ENCODE results near the gene ZNF804B. TPM values are rescaled to one million over a fixed set of nuclear protein-coding genes. Genes with fewer than 3 reads are reported as not detected.

The ZNF804B gene
- total and polyA plus RNA-seq, 2 of the 4 experiments (the other 2 are of a cell fraction), result not detected

- no peak overlapping the region for H2BK5ac ChIP-seq (ENCODE audit: low read depth, low read length, poor library complexity, severe bottlenecking)
- no peaks in the 10 kb centered on the region; the same call in 1 of the 2 replicates for H3K9me3 ChIP-seq (ENCODE audit: control insufficient read depth, insufficient read depth, low read length)
- H4K20me1 ChIP-seq (ENCODE audit: insufficient read depth, low read length), result no peaks in the 10 kb centered on the region
- no peak overlapping the region for H3K23ac ChIP-seq (ENCODE audit: low read depth, low read length)
- intact Hi-C loops (cut with micrococcal nuclease) (no loop called here), in situ Hi-C loops (cut with MboI; ENCODE audit: low sequenced_read_pairs) (no loop called here), dilution Hi-C loops (cut with HindIII; ENCODE audit: low sequenced_read_pairs, unreplicated experiment) (no loop called here)
- H3K4me3 ChIP-seq (ENCODE audit: insufficient read depth, low read depth, low read length), result no peak overlapping the region
- H3K56ac ChIP-seq (ENCODE audit: extremely low read depth, insufficient read depth, low read length), result no peak overlapping the region
- no peak overlapping the region for H2BK15ac ChIP-seq (ENCODE audit: low read depth, low read length)
- no peak overlapping the region for H3K27ac ChIP-seq (ENCODE audit: insufficient read depth, low read length)
- BruUV-seq (replicated peaks), result no TSS peak
- no peak overlapping the region for H2AK5ac ChIP-seq (ENCODE audit: low read depth, low read length)
- H3K27me3 ChIP-seq (ENCODE audit: control insufficient read depth, insufficient read depth, low read length), result no peaks in the 10 kb centered on the region
- no peak overlapping the region for H3K14ac ChIP-seq (replicated peaks; ENCODE audit: low read depth, low read length)
- H3K9me1 ChIP-seq (ENCODE audit: insufficient read depth, low read length), result no peaks in the 10 kb centered on the region
- TF ChIP-seq MAFK (IDR thresholded peaks at IDR 0.05; ENCODE audit: low read depth, low read length) (no peak), CEBPB (IDR thresholded peaks at IDR 0.05; ENCODE audit: low read depth, low read length) (no peak), USF2 (IDR thresholded peaks at IDR 0.05; ENCODE audit: low read depth, low read length) (no peak), RCOR1 (IDR thresholded peaks at IDR 0.05; ENCODE audit: insufficient replicate concordance, low read length) (no peak), MXI1 (IDR thresholded peaks at IDR 0.05; ENCODE audit: borderline replicate concordance, low read depth, low read length) (no peak)
- no peak for DNase-seq
- no peak overlapping the region for H4K8ac ChIP-seq (ENCODE audit: low read depth in 2 of 2, low read length in 2 of 2)
- H3K36me3 ChIP-seq (ENCODE audit: control insufficient read depth, insufficient read depth, low read length), result no peaks in the 10 kb centered on the region
- no peak overlapping the region for H4K91ac ChIP-seq (ENCODE audit: insufficient read depth, low read depth, low read length)
- H2BK20ac ChIP-seq (ENCODE audit: low read depth, low read length), result no peak overlapping the region
- H2AFZ ChIP-seq (replicated peaks; ENCODE audit: low read length, poor library complexity), result no peak overlapping the region
- H4K5ac ChIP-seq (ENCODE audit: low read depth, low read length), result no peak overlapping the region
- H3K79me1 ChIP-seq (ENCODE audit: low read depth in 1 of 2, low read length in 2 of 2), result no peaks in the 10 kb centered on the region
- H3K4me2 ChIP-seq (ENCODE audit: low read depth, low read length), result no peak overlapping the region
- H3K4me1 ChIP-seq (ENCODE audit: control insufficient read depth, insufficient read depth, low read length), result no peaks in the 10 kb centered on the region
- ATAC-seq (ENCODE audit: low read depth), result no peak
- no peak overlapping the region for H2AK9ac ChIP-seq (replicated peaks; ENCODE audit: low read depth, low read length, poor library complexity)
- ChIA-PET CTCF (no interaction called here), POLR2A (ENCODE audit: unreplicated experiment) (no interaction called here)
- H3K9ac ChIP-seq (ENCODE audit: low read depth, low read length), result no peak overlapping the region
- H3K18ac ChIP-seq (ENCODE audit: low read depth, low read length), result no peak overlapping the region
- H2BK120ac ChIP-seq (ENCODE audit: low read depth, low read length), result no peak overlapping the region
- H3K4ac ChIP-seq (ENCODE audit: low read depth, low read length), result no peak overlapping the region
- WGBS, 2 experiments (ENCODE audit: extremely low coverage in 2 of 2, insufficient read length in 1 of 2), result no CpG with 5 or more reads among the region's 2 CpGs
Measured at GRCh38 chr7:88885131-88885530, 125.6 kb downstream of the ZNF804B start.
